H9 (cell line): ENCODE data around the gene CUBN. TPM values are rescaled to one million over a fixed set of nuclear protein-coding genes. Genes with fewer than 3 reads are reported as not detected.
A peak's percentile ranks its signal among the peaks of the same experiment; 100 is the strongest.

Experiments
- DNase-seq: peaks from one replicate; pipeline ENCODE4 v3.0.0-alpha.2; 2017
- H2AFZ ChIP-seq: one replicate; pipeline ENCODE4 v1.6.1; 2013; ENCODE audit warnings: mild to moderate bottlenecking, low read length, control low read depth, moderate library complexity
- H2AK5ac ChIP-seq: 2 replicates; pipeline ENCODE4 v1.6.1; 2013; ENCODE audit warnings: low read length, control low read depth, mixed read lengths; ENCODE audit not compliant: insufficient read length
- H2BK120ac ChIP-seq: one replicate; pipeline ENCODE4 v1.6.1; 2013; ENCODE audit warnings: low read depth, mild to moderate bottlenecking, low read length, control low read depth, inconsistent platforms; ENCODE audit not compliant: poor library complexity, severe bottlenecking
- H2BK12ac ChIP-seq: 2 replicates; pipeline ENCODE4 v1.6.1; 2013; ENCODE audit warnings: low read length, control low read depth, mixed read lengths, low read depth; ENCODE audit not compliant: insufficient read length
- H2BK15ac ChIP-seq: 2 replicates; pipeline ENCODE4 v1.6.1; 2013; ENCODE audit warnings: low read depth, low read length, control low read depth
- H2BK20ac ChIP-seq: one replicate; pipeline ENCODE4 v1.6.1; 2013; ENCODE audit warnings: low read depth, mild to moderate bottlenecking, low read length, control low read depth, inconsistent platforms; ENCODE audit not compliant: poor library complexity, severe bottlenecking
- H2BK5ac ChIP-seq: 2 replicates; pipeline ENCODE4 v1.6.1; 2013; ENCODE audit warnings: low read length, control low read depth, mixed read lengths; ENCODE audit not compliant: insufficient read length
- H3K14ac ChIP-seq: 2 replicates; pipeline ENCODE4 v1.6.1; 2013; ENCODE audit warnings: low read length, control low read depth; ENCODE audit not compliant: insufficient read depth
- H3K18ac ChIP-seq: 2 replicates; pipeline ENCODE4 v1.6.1; 2013; ENCODE audit warnings: low read depth, mild to moderate bottlenecking, mixed read lengths, low read length, control low read depth; ENCODE audit not compliant: insufficient read length
- H3K23ac ChIP-seq: 2 replicates; pipeline ENCODE4 v1.6.1; 2013; ENCODE audit warnings: low read length, control low read depth, mixed read lengths, low read depth; ENCODE audit not compliant: insufficient read length
- H3K23me2 ChIP-seq: 2 replicates; pipeline ENCODE4 v1.6.1; 2013; ENCODE audit warnings: low read depth, mild to moderate bottlenecking, mixed read lengths, low read length, control low read depth; ENCODE audit not compliant: insufficient read length, poor library complexity, severe bottlenecking
- H3K27ac ChIP-seq: 2 replicates; pipeline ENCODE4 v1.5.1; 2013; ENCODE audit warnings: low read length, control low read depth, mixed read lengths, low read depth; ENCODE audit not compliant: insufficient read length
- H3K27me3 ChIP-seq: 2 replicates; pipeline ENCODE4 v1.6.1; 2013; ENCODE audit warnings: low read length, control low read depth, inconsistent platforms; ENCODE audit not compliant: insufficient read depth
- H3K4ac ChIP-seq: 2 replicates; pipeline ENCODE4 v1.6.1; 2013; ENCODE audit warnings: low read depth, mild to moderate bottlenecking, control low read depth, inconsistent platforms, low read length, moderate library complexity
- H3K4me1 ChIP-seq: 2 replicates; pipeline ENCODE4 v1.6.1; 2013; ENCODE audit warnings: low read length, control low read depth, inconsistent platforms; ENCODE audit not compliant: insufficient read depth
- H3K4me2 ChIP-seq: 2 replicates; pipeline ENCODE4 v1.6.1; 2013; ENCODE audit warnings: low read length, control low read depth, mixed read lengths; ENCODE audit not compliant: insufficient read length, insufficient read depth
- H3K56ac ChIP-seq: 2 replicates; pipeline ENCODE4 v1.6.1; 2013; ENCODE audit warnings: low read depth, mild to moderate bottlenecking, mixed read lengths, low read length, control low read depth; ENCODE audit not compliant: insufficient read length
- H3K79me1 ChIP-seq: 2 replicates; pipeline ENCODE4 v1.6.1; 2013; ENCODE audit warnings: low read depth, mild to moderate bottlenecking, moderate library complexity, low read length, control low read depth, inconsistent platforms; ENCODE audit not compliant: insufficient read depth, poor library complexity, severe bottlenecking
- H3K79me2 ChIP-seq: 2 replicates; pipeline ENCODE4 v1.6.1; 2013; ENCODE audit warnings: low read length, control low read depth, inconsistent platforms; ENCODE audit not compliant: insufficient read depth
- H3K9ac ChIP-seq: 2 replicates; pipeline ENCODE4 v1.6.1; 2013; ENCODE audit warnings: low read length, control low read depth, mixed read lengths; ENCODE audit not compliant: insufficient read length; ENCODE audit errors: extremely low read depth
- H3K9me3 ChIP-seq: one replicate; pipeline ENCODE4 v1.6.1; 2013; ENCODE audit warnings: low read depth, low read length, inconsistent platforms; ENCODE audit not compliant: control insufficient read depth
- H3T11ph ChIP-seq: one replicate; pipeline ENCODE4 v1.6.1; 2013; ENCODE audit warnings: mild to moderate bottlenecking, low read length, control low read depth, inconsistent platforms
- H4K20me1 ChIP-seq: one replicate; pipeline ENCODE4 v1.6.1; 2013; ENCODE audit not compliant: control insufficient read depth, insufficient read length, insufficient read depth
- H4K5ac ChIP-seq: 2 replicates; pipeline ENCODE4 v1.6.1; 2013; ENCODE audit warnings: low read depth, mild to moderate bottlenecking, mixed read lengths, low read length, control low read depth; ENCODE audit not compliant: insufficient read length
- H4K8ac ChIP-seq: replicated peaks from 2 replicates; pipeline ENCODE4 v1.6.1; 2013; ENCODE audit warnings: low read length, control low read depth, mixed read lengths, low read depth; ENCODE audit not compliant: insufficient read length
- H4K91ac ChIP-seq: 2 replicates; pipeline ENCODE4 v1.6.1; 2013; ENCODE audit warnings: low read depth, mild to moderate bottlenecking, moderate library complexity, mixed read lengths, low read length, control low read depth; ENCODE audit not compliant: insufficient read length
- H3K27ac Mint-ChIP-seq, 3 experiments: 2 replicates in 2 of 3; 3 replicates in 1 of 3; pipeline ENCODE4 v1.8.0; 2020 to 2021; ENCODE audit warnings: mixed read lengths in 3 of 3, mild to moderate bottlenecking in 1 of 3, moderate library complexity in 1 of 3
- H3K27me3 Mint-ChIP-seq: 2 replicates; pipeline ENCODE4 v1.8.0; 2021; ENCODE audit warnings: low read depth, mild to moderate bottlenecking, moderate library complexity, mixed read lengths
- H3K36me3 Mint-ChIP-seq, 3 experiments: 2 replicates in 2 of 3; 3 replicates in 1 of 3; pipeline ENCODE4 v1.8.0; 2020 to 2021; ENCODE audit warnings: low read depth in 3 of 3, mixed read lengths in 3 of 3; ENCODE audit not compliant: insufficient read depth in 1 of 3
- H3K4me1 Mint-ChIP-seq, 2 experiments: 2 replicates each; pipeline ENCODE4 v1.8.0; 2020; ENCODE audit warnings: mixed read lengths in 2 of 2
- H3K4me3 Mint-ChIP-seq, 2 experiments: 2 replicates in 1 of 2; 3 replicates in 1 of 2; pipeline ENCODE4 v1.8.0; 2020 to 2021; ENCODE audit warnings: mild to moderate bottlenecking in 2 of 2, mixed read lengths in 2 of 2, moderate library complexity in 1 of 2
- H3K9me3 Mint-ChIP-seq, 2 experiments: 2 replicates in 1 of 2; 3 replicates in 1 of 2; pipeline ENCODE4 v1.8.0; 2020; ENCODE audit warnings: mild to moderate bottlenecking in 2 of 2, mixed read lengths in 2 of 2, moderate library complexity in 1 of 2
- CTCF ChIP-seq: fragments of 200-600 bp; sonication (generic); conservative IDR thresholded peaks from 3 replicates; pipeline ENCODE4 v1.8.0; 2021; ENCODE audit warnings: antibody characterized with exemption, mild to moderate bottlenecking
- WGBS: extraction: QIAGEN DNeasy Blood & Tissue Kit; methylation state at CpG from one replicate; pipeline ENCODE4 v1.1.7; 2013; ENCODE audit warnings: missing lambda C conversion rate, low lambda C conversion rate, mixed read lengths; ENCODE audit not compliant: insufficient read length; ENCODE audit errors: extremely low coverage; 5-methylcytosine and 5-hydroxymethylcytosine counted together
- total RNA-seq: library from RNA; stranded (reverse); gene quantifications from 2 replicates; pipeline ENCODE4 v1.2.1, GENCODE V29; 2021

Gene CUBN
- total RNA-seq, 1 experiment from 2014 or later, result 0.26 TPM

- Mint-ChIP-seq H3K27ac (peak overlapping the region in 2 of 3 experiments; percentile 49 to 62; a peak in 2 of 7 replicates), H3K4me3 (no peak overlapping the region), H3K36me3 (0 out of 7 replicates have a peak, but pooled peaks cover 0 to 5% (median 4%) of the 10 kb centered on the region in 3 experiments), H3K4me1 (no peaks in the 10 kb centered on the region), H3K27me3 (no peaks in the 10 kb centered on the region), H3K9me3 (no peaks in the 10 kb centered on the region)
- no peak overlapping the region for H3K4ac ChIP-seq
- no peak overlapping the region for H4K91ac ChIP-seq
- no peak for TF ChIP-seq CTCF
- H2BK15ac ChIP-seq, result no peak overlapping the region
- H3K79me2 ChIP-seq, result 0 out of 2 replicates have a peak, but pooled peaks cover 2% of the 10 kb centered on the region
- H3K4me2 ChIP-seq, result no peak overlapping the region
- no CpG with 5 or more reads among the region's 12 CpGs for WGBS
- no peak overlapping the region for H2AFZ ChIP-seq
- no peak overlapping the region for H3T11ph ChIP-seq
- H4K8ac ChIP-seq, result no peak overlapping the region
- H2BK5ac ChIP-seq, result no peak overlapping the region
- H3K27ac ChIP-seq, result no peak overlapping the region
- no peaks in the 10 kb centered on the region for H3K23me2 ChIP-seq
- H3K56ac ChIP-seq, result no peak overlapping the region
- H2AK5ac ChIP-seq, result no peak overlapping the region
- H3K4me1 ChIP-seq, result no peaks in the 10 kb centered on the region
- no peak for DNase-seq
- no peaks in the 10 kb centered on the region for H3K9me3 ChIP-seq
- H3K9ac ChIP-seq, result no peak overlapping the region
- H3K23ac ChIP-seq, result no peak overlapping the region
- no peak overlapping the region for H2BK12ac ChIP-seq
- no peaks in the 10 kb centered on the region for H3K79me1 ChIP-seq
- H4K5ac ChIP-seq, result no peak overlapping the region
- H2BK120ac ChIP-seq, result no peak overlapping the region
- no peak overlapping the region for H3K18ac ChIP-seq
- no peak overlapping the region for H2BK20ac ChIP-seq
- no peaks in the 10 kb centered on the region for H4K20me1 ChIP-seq
- no peaks in the 10 kb centered on the region for H3K27me3 ChIP-seq
- H3K14ac ChIP-seq, result no peak overlapping the region
These were observed 342.2 kb downstream of the CUBN start for GRCh38 chr10:16787361-16787791.
